NCI-H1417 (cell line): ENCODE data around the gene GOLGA1.

Source experiments
- DNase-seq, 3 experiments: peaks; one replicate each; lab custom pipeline; 2025; lab: John Stamatoyannopoulos, UW

GOLGA1 gene

GRCh38 chr9:124882231-124882630 lies 58.7 kb downstream of the GOLGA1 start:
- DNase-seq: no peak

- DNase-seq: no peak
These were observed 59.6 kb downstream of the GOLGA1 start for GRCh38 chr9:124881138-124881743.

- DNase-seq: no peak
These were observed 60.4 kb downstream of the GOLGA1 start for GRCh38 chr9:124880501-124880900.

GRCh38 chr9:124879226-124879625 lies 61.7 kb downstream of the GOLGA1 start:
- DNase-seq: no peak

GRCh38 chr9:124878518-124878917 lies 62.4 kb downstream of the GOLGA1 start:
- DNase-seq: no peak

GRCh38 chr9:124878021-124878420 lies 62.9 kb downstream of the GOLGA1 start:
- no peak for DNase-seq

- no peak for DNase-seq
These were observed 63.7 kb downstream of the GOLGA1 start for GRCh38 chr9:124877021-124877782.

- no peak for DNase-seq
These were observed 65.4 kb downstream of the GOLGA1 start for GRCh38 chr9:124875501-124875900.

- no peak for DNase-seq
These were observed 67.2 kb downstream of the GOLGA1 start for GRCh38 chr9:124873664-124874063.

GRCh38 chr9:124871156-124871561 lies 69.7 kb downstream of the GOLGA1 start:
- no peak for DNase-seq

- DNase-seq: no peak
These were observed 70.2 kb downstream of the GOLGA1 start for GRCh38 chr9:124870723-124871122.

GRCh38 chr9:124869986-124870560 lies 70.8 kb downstream of the GOLGA1 start:
- DNase-seq: no peak

- peak in 1 of 3 experiments; percentile 64 for DNase-seq
These were observed 71.4 kb downstream of the GOLGA1 start for GRCh38 chr9:124869466-124869985.

- peak; percentile 77 to 92 (median 91) for DNase-seq
These were observed 72.1 kb downstream of the GOLGA1 start for GRCh38 chr9:124868511-124869465.

GRCh38 chr9:124863371-124863871 lies 77.5 kb downstream of the GOLGA1 start:
- no peak for DNase-seq

- DNase-seq: peak; percentile 89 to 98 (median 97)
These were observed 79.3 kb downstream of the GOLGA1 start, which contains the start of the genes ARPC5L and RPL35 for GRCh38 chr9:124861342-124862229. TSS of gene ARPC5L (plus strand) at chr9:124862130. CDS start at chr9:124869291, 7,161 bp downstream. TSS of gene RPL35 (minus strand) at chr9:124861957. CDS start at chr9:124861912, 45 bp downstream.

GRCh38 chr9:124860582-124861341 lies 80.1 kb downstream of the GOLGA1 start:
- no peak for DNase-seq

- DNase-seq: no peak
These were observed 80.9 kb downstream of the GOLGA1 start for GRCh38 chr9:124859803-124860581.
